Measurements from ENCODE around the gene SGMS1.

Gene SGMS1

DNA sequence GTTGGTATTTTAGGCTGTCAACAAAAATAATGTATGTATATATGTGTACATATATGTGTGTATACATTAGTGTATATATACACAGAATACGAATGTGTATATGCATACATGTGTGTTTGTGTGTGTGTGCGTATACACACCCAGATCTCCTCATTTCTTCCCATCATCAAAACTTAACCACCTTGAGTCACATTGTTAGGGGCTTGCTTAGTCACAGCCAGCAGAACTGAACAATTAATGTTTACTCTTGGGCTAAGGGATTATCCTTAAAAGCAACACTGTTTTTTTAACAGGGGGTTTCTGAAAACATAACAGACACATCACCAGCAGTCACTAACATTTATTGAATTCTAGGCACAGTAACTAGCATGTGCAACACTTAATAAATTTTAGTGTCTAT lies 289.5 kb downstream of the SGMS1 start:
- no peak for DNase-seq (ENCODE audit: extremely low read depth, low read depth)
- H3K4me3 ChIP-seq (replicated peaks; ENCODE audit: low read depth, low read length), result no peak overlapping the region
- TF ChIP-seq, protein P1, sequence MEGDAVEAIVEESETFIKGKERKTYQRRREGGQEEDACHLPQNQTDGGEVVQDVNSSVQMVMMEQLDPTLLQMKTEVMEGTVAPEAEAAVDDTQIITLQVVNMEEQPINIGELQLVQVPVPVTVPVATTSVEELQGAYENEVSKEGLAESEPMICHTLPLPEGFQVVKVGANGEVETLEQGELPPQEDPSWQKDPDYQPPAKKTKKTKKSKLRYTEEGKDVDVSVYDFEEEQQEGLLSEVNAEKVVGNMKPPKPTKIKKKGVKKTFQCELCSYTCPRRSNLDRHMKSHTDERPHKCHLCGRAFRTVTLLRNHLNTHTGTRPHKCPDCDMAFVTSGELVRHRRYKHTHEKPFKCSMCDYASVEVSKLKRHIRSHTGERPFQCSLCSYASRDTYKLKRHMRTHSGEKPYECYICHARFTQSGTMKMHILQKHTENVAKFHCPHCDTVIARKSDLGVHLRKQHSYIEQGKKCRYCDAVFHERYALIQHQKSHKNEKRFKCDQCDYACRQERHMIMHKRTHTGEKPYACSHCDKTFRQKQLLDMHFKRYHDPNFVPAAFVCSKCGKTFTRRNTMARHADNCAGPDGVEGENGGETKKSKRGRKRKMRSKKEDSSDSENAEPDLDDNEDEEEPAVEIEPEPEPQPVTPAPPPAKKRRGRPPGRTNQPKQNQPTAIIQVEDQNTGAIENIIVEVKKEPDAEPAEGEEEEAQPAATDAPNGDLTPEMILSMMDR (IDR thresholded peaks at IDR 0.05; ENCODE audit: low read depth, low read length, missing control alignments), result no peak

DNA sequence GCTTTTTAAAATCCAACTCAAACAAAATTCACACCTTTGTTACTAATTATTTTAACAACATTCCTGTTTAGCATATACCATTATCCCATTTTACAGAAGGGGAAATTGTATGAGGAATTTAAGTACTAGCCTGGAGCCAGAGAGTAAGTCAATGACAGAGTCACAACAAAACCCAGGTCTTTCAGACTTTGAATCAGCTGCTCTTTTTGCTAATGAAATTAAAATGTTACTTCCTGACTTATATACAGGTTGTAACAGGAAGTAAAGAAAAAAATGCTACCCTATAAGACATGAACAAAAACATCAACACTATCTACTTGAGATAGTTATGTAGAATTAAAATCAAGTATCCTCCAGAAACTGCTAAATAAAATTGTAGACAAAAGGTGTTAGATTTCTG lies 289.9 kb downstream of the SGMS1 start:
- H3K4me3 ChIP-seq (replicated peaks; ENCODE audit: low read depth, low read length), result no peak overlapping the region
- DNase-seq (ENCODE audit: extremely low read depth, low read depth), result no peak
- TF ChIP-seq, protein P1 (IDR thresholded peaks at IDR 0.05; ENCODE audit: low read depth, low read length, missing control alignments), result no peak

DNA sequence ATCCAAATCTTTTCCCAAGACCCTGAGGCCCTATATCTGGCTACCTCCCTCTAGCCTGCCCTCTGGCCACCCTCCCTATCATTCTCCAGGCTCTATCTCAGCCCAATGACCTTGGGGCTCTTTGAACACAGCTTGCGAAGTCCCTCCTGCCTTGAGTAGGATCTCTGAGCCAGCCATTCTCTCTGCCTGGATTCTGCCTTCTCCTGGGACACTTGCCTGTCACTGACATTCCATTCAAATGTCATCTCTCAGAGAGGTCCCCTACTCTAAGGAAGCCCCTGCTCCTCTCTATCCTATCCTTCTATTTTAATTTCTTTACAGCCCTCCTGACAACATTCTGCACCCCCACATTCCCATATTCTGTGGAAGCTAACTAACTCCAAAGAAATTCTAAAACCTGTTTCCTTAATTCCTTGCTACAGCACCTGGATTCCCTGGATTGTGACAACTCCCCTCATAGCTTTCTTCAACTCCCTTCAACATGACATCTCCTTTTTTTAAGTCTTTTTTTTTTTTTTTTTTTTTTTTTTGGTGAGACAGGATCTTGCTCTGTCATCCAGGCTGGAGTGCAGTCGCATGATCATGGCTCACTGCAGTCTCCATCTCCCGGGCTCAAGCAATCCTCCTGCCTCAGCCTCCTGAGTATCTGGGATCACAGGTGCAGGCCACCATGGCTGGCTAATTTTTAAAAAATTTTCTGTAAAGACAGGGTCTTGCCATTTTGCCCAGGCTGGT lies 291.5 kb downstream of the SGMS1 start:
- H3K4me3 ChIP-seq (replicated peaks; ENCODE audit: low read depth, low read length), result no peak overlapping the region
- no peak for DNase-seq (ENCODE audit: extremely low read depth, low read depth)
- TF ChIP-seq, protein P1 (IDR thresholded peaks at IDR 0.05; ENCODE audit: low read depth, low read length, missing control alignments), result no peak

- DNase-seq (ENCODE audit: extremely low read depth, low read depth), result no peak
- H3K4me3 ChIP-seq (replicated peaks; ENCODE audit: low read depth, low read length), result no peak overlapping the region
- TF ChIP-seq, protein P1 (IDR thresholded peaks at IDR 0.05; ENCODE audit: low read depth, low read length, missing control alignments), result no peak
These were observed 292.3 kb downstream of the SGMS1 start for GRCh38 chr10:50331486-50331885.

GRCh38 chr10:50326757-50327701 lies 296.7 kb downstream of the SGMS1 start:
- TF ChIP-seq, protein P1 (IDR thresholded peaks at IDR 0.05; ENCODE audit: low read depth, low read length, missing control alignments), result no peak
- DNase-seq (ENCODE audit: extremely low read depth, low read depth), result peak; percentile 42
- H3K4me3 ChIP-seq (replicated peaks; ENCODE audit: low read depth, low read length), result no peak overlapping the region

- TF ChIP-seq, protein P1 (IDR thresholded peaks at IDR 0.05; ENCODE audit: low read depth, low read length, missing control alignments), result no peak
- DNase-seq (ENCODE audit: extremely low read depth, low read depth), result no peak
- H3K4me3 ChIP-seq (replicated peaks; ENCODE audit: low read depth, low read length), result no peak overlapping the region
These were observed 297.6 kb downstream of the SGMS1 start for GRCh38 chr10:50326172-50326555.

Measured in HFF-Myc (cell line).